ENCODE results near the gene ZBTB43.

DNA sequence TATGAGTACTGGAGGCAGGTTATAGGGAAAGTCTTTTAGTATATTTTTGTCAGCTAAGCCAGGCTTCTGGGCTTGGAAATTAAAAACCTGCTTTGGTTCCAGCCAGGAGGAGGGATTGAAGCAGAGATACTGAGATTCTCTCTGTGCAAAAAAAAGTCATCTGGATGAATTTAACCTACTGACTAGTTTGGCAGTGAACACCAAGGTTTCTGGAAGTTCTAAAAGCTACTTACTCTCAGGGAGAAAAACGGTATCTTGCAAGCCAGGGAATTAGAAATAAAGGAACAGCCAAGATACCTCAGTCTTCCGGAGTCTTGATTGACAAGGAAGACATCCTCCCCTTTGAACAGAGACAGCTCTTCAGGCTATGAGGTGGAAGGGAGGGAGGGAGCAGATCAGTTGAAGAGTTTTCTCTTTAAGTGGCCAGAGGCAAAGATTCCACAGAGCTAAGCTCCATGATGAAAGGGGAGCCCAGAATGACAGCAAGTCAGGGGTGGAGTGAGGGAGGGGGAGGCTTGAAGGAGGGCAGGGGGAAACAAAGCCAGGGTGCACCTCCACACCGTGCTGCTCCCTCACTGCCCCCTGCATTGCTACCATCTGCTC lies 47.3 kb downstream of the ZBTB43 start:
- TF ChIP-seq, protein P1, sequence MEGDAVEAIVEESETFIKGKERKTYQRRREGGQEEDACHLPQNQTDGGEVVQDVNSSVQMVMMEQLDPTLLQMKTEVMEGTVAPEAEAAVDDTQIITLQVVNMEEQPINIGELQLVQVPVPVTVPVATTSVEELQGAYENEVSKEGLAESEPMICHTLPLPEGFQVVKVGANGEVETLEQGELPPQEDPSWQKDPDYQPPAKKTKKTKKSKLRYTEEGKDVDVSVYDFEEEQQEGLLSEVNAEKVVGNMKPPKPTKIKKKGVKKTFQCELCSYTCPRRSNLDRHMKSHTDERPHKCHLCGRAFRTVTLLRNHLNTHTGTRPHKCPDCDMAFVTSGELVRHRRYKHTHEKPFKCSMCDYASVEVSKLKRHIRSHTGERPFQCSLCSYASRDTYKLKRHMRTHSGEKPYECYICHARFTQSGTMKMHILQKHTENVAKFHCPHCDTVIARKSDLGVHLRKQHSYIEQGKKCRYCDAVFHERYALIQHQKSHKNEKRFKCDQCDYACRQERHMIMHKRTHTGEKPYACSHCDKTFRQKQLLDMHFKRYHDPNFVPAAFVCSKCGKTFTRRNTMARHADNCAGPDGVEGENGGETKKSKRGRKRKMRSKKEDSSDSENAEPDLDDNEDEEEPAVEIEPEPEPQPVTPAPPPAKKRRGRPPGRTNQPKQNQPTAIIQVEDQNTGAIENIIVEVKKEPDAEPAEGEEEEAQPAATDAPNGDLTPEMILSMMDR (conservative IDR thresholded peaks at IDR 0.05; ENCODE audit: low read length), result no peak
- no peak for TF ChIP-seq EZH2phosphoT487 (IDR thresholded peaks at IDR 0.05; ENCODE audit: borderline replicate concordance, low read depth, low read length)

All from OCI-LY7 (cell line).